CD4-positive, alpha-beta T cell (primary cell): Measurements from ENCODE around the gene TRPC4AP. TPM values are rescaled to one million over a fixed set of nuclear protein-coding genes. Genes with fewer than 3 reads are reported as not detected.
A peak's percentile ranks its signal among the peaks of the same experiment; 100 is the strongest.
"Not testable (repeated sequence)": the region's sequence is repeated elsewhere in the genome, so short reads cannot be mapped to it uniquely, and the experiment has no call there.

Experiments
- ATAC-seq: fragments of 200-7000 bp; cut with Tn5 transposase; one replicate; pipeline ENCODE4 v1.10.0; 2022; ENCODE audit warnings: mild to moderate bottlenecking; ENCODE audit not compliant: poor library complexity
- CTCF ChIA-PET: fragments of 350-600 bp; sonication (Branson Sonifier 250); formaldehyde crosslinking; loops from one replicate; lab custom pipeline; 2021; ENCODE audit warnings: antibody characterized with exemption, inconsistent platforms; lab: Charles Lee
- POLR2A ChIA-PET: fragments of 350-600 bp; sonication (Branson Sonifier 250); formaldehyde crosslinking; loops from one replicate; lab custom pipeline; 2021; ENCODE audit warnings: antibody characterized with exemption, inconsistent platforms; lab: Charles Lee
- DNase-seq, 14 experiments: peaks; one replicate each; pipeline ENCODE4 v3.0.0-alpha.2; 2013 to 2020; ENCODE audit warnings: mixed read lengths in 2 of 14
- H3K27ac ChIP-seq, 2 donors: one replicate each; pipeline versions ENCODE4 v1.5.1 to v1.7.0; 2013; ENCODE audit warnings: low read length in 2 of 2, low read depth in 1 of 2, mild to moderate bottlenecking in 1 of 2
- H3K27me3 ChIP-seq, 2 experiments: 1 replicate in 1 of 2; 2 replicates in 1 of 2; pipeline versions ENCODE4 v1.6.1 to v1.7.0; 2013; ENCODE audit warnings: low read length in 2 of 2, control low read depth in 1 of 2, mild to moderate bottlenecking in 1 of 2, moderate library complexity in 1 of 2; ENCODE audit not compliant: insufficient read depth in 2 of 2, control insufficient read depth in 1 of 2
- H3K36me3 ChIP-seq: one replicate; pipeline ENCODE4 v1.6.1; 2013; ENCODE audit warnings: low read length, control low read depth; ENCODE audit not compliant: insufficient read depth
- H3K4me1 ChIP-seq: one replicate; pipeline ENCODE4 v1.6.1; 2013; ENCODE audit warnings: low read length, control low read depth; ENCODE audit not compliant: insufficient read depth
- H3K4me3 ChIP-seq: one replicate; pipeline ENCODE4 v1.5.1; 2013; ENCODE audit warnings: mild to moderate bottlenecking, low read length, moderate library complexity
- H3K9me3 ChIP-seq, 2 experiments: 1 replicate in 1 of 2; 2 replicates in 1 of 2; pipeline versions ENCODE4 v1.6.1 to v1.7.0; 2013; ENCODE audit warnings: low read length in 2 of 2, mild to moderate bottlenecking in 2 of 2, control low read depth in 1 of 2, moderate library complexity in 1 of 2; ENCODE audit not compliant: control insufficient read depth in 1 of 2, insufficient read depth in 1 of 2
- H3K27ac Mint-ChIP-seq: one replicate; pipeline ENCODE4 v1.8.0; 2020; ENCODE audit warnings: mixed read lengths
- H3K27me3 Mint-ChIP-seq: one replicate; pipeline ENCODE4 v1.8.0; 2021; ENCODE audit warnings: mixed read lengths
- H3K36me3 Mint-ChIP-seq: one replicate; pipeline ENCODE4 v1.8.0; 2021; ENCODE audit warnings: low read depth, mixed read lengths
- H3K4me1 Mint-ChIP-seq: one replicate; pipeline ENCODE4 v1.8.0; 2021; ENCODE audit warnings: low read depth, mixed read lengths
- H3K4me3 Mint-ChIP-seq: one replicate; pipeline ENCODE4 v1.8.0; 2020; ENCODE audit warnings: mild to moderate bottlenecking, mixed read lengths
- H3K9me3 Mint-ChIP-seq: one replicate; pipeline ENCODE4 v1.8.0; 2020; ENCODE audit warnings: mixed read lengths
- CTCF ChIP-seq: fragments of 200-600 bp; IDR thresholded peaks from one replicate; pipeline ENCODE4 v1.8.0; 2022; ENCODE audit warnings: antibody characterized with exemption, mild to moderate bottlenecking
- intact Hi-C, 2 experiments: fragments of 100-400 bp; cut with DNase I in 1 of 2; cut with micrococcal nuclease in 1 of 2; formaldehyde crosslinking; loops; one replicate each; pipeline versions ENCODE4 v1.15.1 to v1.9.0; 2023 to 2025; cut with DNase I, micrococcal nuclease
- total RNA-seq, 174 experiments: library from RNA in 2 of 174; stranded (reverse) in 2 of 174; gene quantifications; one replicate each; pipeline ENCODE4 v1.2.3 and lab custom pipeline; 2021 to 2026

Gene TRPC4AP
- total RNA-seq, 2 experiments from 2014 or later = 56.3 to 60.6 TPM

GRCh38 chr20:35116258-35116657, 23.7 kb upstream of the TRPC4AP start:
- Mint-ChIP-seq H3K36me3 (peaks cover 87% of the 10 kb centered on the region), H3K4me1 (no peaks in the 10 kb centered on the region), H3K9me3 (no peaks in the 10 kb centered on the region), H3K27me3 (no peaks in the 10 kb centered on the region), H3K4me3 (no peak overlapping the region), H3K27ac (no peak overlapping the region)
- ChIA-PET POLR2A (interaction anchor here (0.6 to 1.9 kb wide), 2 partner anchors 20 to 541 kb away, joined by 3 to 5 read pairs; no protein-coding TSS in a partner anchor), CTCF (interaction anchor here (1.0 kb wide), 1 partner anchor 29 kb away, joined by 3 read pairs; no protein-coding TSS in a partner anchor)
- TF ChIP-seq CTCF = no peak
- Histone ChIP-seq H3K27me3 (no peaks in the 10 kb centered on the region), H3K9me3 (no peaks in the 10 kb centered on the region), H3K27ac (peak overlapping the region in 1 of 2 donors; percentile 13), H3K36me3 (peaks cover 58% of the 10 kb centered on the region), H3K4me3 (no peak overlapping the region), H3K4me1 (no peaks in the 10 kb centered on the region)
- no peak for ATAC-seq
- intact Hi-C loops = no loop called here
- no peak for DNase-seq

- Mint-ChIP-seq H3K36me3 (peaks cover 84% of the 10 kb centered on the region), H3K27me3 (no peaks in the 10 kb centered on the region), H3K4me1 (no peaks in the 10 kb centered on the region), H3K4me3 (no peak overlapping the region), H3K9me3 (no peaks in the 10 kb centered on the region), H3K27ac (no peak overlapping the region)
- H3K27me3 ChIP-seq = no peaks in the 10 kb centered on the region
- no peak for ATAC-seq
- no peak for TF ChIP-seq CTCF
- no peaks in the 10 kb centered on the region for H3K4me1 ChIP-seq
- no peak for DNase-seq
- ChIA-PET CTCF (interaction anchor here (0.6 to 1.0 kb wide), 3 partner anchors 30 to 938 kb away, joined by 3 to 4 read pairs (median 3); no protein-coding TSS in a partner anchor), POLR2A (interaction anchor here (1.9 kb wide), 1 partner anchor 19 kb away, joined by 5 read pairs; no protein-coding TSS in a partner anchor)
- H3K36me3 ChIP-seq = peaks cover 58% of the 10 kb centered on the region
- peak overlapping the region in 1 of 2 donors; percentile 13 for H3K27ac ChIP-seq
- no peak overlapping the region for H3K4me3 ChIP-seq
- no peaks in the 10 kb centered on the region for H3K9me3 ChIP-seq
- intact Hi-C loops = no loop called here
Observed at GRCh38 chr20:35115606-35116005, 23.0 kb upstream of the TRPC4AP start.

GRCh38 chr20:35112276-35112675, 19.7 kb upstream of the TRPC4AP start:
- peaks cover 61% of the 10 kb centered on the region for H3K36me3 Mint-ChIP-seq
- POLR2A ChIA-PET, H3K27ac ChIP-seq: not testable (repeated sequence)

More at GRCh38 chr20:35112276-35112675, 19.7 kb upstream of the TRPC4AP start:
- ATAC-seq, intact Hi-C loops, H3K9me3 ChIP-seq, H3K27me3 Mint-ChIP-seq, H3K4me1 Mint-ChIP-seq, H3K9me3 Mint-ChIP-seq, H3K4me3 ChIP-seq, DNase-seq, H3K27ac Mint-ChIP-seq, H3K27me3 ChIP-seq, H3K4me1 ChIP-seq, H3K4me3 Mint-ChIP-seq: not testable (repeated sequence)
- CTCF ChIA-PET = interaction anchor here (0.9 kb wide), 1 partner anchor 16 kb away, joined by 4 read pairs; no protein-coding TSS in a partner anchor
- H3K36me3 ChIP-seq = peaks cover 27% of the 10 kb centered on the region
